RKO (cell line): ENCODE results near the gene COX10.
A peak's percentile ranks its signal among the peaks of the same experiment; 100 is the strongest.
"Not testable (repeated sequence)": the region's sequence is repeated elsewhere in the genome, so short reads cannot be mapped to it uniquely, and the experiment has no call there.

Experiments
- DNase-seq: peaks from one replicate; pipeline ENCODE4 v3.0.0-alpha.2; 2016; ENCODE audit warnings: low spot score

Gene COX10

DNA sequence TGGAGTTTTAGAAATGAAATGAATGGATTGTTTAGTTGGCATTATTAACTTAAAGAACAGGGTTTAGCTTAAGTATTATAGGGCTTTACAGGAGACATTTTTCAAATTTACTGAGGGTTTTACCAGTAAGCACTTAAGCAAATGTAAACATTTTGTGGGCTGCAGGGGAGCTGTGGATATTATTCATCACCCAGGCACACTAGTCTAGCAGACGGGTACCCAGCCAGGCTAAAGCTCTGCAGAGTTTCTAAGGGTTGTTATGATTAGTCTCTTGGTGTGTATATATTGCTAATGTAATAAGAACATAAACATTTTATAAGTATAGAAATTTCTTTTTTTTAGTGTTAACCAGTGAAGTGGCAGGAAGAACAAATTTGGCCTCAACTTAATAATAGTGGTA is 110.6 kb downstream of the COX10 start:
- DNase-seq: not testable (repeated sequence)

DNA sequence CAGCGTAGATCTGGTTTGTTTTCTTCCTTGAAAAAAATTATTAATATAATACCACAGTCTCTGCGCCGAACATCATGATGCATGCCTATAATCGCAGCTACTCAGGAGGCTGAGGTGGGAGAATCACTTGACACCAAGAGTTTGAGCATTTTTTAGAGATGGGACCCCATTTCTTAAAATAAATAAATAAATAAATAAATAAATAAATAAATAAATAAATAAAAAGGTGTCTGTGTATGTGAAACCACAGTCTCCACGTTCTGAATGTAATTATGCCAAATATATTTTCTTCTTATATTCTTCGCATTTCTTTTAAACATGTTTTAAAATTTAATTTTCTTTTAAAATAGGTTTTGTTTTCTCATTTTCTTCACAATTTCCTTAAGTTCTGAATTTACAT is 112.8 kb downstream of the COX10 start:
- not testable (repeated sequence) for DNase-seq

DNA sequence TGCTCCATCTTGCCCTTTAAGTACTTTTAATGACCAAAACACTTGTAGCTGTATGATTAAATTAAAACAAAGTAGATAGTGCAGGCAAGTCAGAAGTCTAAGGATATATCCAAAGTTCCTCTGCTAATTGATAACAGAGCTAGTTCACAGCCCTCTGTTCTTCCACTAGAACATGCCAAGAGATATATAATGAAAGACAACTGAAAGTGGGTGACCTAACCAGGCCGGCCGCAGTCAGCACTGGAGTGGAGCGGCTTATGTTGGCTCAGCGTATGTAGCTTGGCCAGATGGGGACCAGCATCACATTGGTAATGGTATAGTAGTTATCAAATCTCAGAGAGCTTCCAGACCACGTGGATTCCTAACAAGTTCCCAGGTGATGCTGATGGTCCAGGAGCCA is 115.2 kb downstream of the COX10 start:
- DNase-seq: not testable (repeated sequence)

DNA sequence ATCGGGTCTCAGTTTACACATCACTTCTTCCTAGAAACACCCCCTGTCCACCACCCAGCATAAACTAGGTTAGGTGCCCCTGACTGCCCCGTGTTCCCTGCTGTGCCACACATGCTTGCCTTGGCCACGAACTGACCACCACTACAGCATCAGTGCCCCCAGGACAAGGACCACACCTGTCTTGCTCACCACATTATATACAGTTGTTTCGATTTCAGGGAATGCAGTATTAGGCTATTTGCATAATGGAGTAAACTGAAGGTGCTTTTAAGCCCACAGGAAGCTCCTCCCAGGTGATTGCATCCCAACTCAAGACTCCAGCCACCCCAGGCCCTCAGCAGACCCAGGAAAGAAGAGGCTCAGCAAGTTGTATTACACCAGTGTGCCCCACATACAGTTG is 117.1 kb downstream of the COX10 start:
- DNase-seq: not testable (repeated sequence)

DNA sequence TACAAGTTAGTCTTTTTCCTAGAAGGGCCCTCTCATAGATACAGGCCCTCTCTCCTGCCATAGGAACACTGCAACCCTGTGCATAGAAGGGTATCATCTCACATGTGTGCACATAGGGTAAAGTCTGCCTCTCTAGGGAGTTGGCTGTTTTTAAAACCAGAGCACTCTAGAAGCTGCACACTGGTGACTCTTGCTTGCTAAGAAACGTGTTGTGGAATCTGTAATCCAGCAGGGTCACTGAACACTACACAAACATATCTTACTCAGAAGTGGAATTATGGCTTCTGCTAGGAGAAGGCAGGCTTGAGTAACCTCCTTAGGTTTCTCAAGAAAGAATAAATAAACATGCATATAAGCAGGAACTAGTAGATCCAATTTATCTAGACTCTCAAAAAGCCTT is 121.5 kb downstream of the COX10 start:
- not testable (repeated sequence) for DNase-seq

DNA sequence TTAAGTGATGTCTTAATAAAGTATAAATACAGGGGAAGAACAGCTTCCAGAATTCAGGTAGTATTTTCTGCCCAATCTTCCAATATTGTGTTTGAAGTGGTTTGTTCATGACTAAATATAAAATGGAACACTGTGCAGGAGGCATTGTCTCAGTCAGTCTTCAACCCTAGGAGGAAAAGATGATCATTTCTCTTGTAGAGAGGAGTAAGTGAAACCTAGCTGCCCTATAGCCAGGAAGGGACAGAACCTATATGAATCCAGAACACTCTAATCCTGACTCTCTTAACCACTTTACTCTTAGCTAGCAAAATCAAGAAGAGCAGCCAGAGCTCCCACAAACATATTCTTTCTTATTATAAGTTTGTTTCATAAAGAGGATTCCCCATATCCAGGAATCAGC is 122.2 kb downstream of the COX10 start:
- DNase-seq: not testable (repeated sequence)

DNA sequence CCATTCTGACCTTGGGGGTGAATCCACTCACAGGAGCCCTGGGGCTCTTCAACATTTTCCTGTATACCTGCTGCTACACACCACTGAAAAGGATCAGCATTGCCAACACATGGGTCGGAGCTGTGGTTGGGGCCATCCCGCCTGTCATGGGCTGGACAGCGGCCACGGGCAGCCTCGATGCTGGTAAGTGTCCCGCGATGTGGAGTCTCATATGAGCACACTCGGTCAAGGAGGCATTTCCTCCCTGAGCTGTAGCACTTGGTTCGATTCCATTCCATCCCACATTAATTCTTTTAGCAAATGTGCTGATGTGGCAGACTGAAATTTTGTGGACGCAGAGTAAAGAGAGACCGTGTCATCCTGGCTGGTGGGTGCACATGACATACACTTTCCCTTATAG is 122.7 kb downstream of the COX10 start:
- not testable (repeated sequence) for DNase-seq

DNA sequence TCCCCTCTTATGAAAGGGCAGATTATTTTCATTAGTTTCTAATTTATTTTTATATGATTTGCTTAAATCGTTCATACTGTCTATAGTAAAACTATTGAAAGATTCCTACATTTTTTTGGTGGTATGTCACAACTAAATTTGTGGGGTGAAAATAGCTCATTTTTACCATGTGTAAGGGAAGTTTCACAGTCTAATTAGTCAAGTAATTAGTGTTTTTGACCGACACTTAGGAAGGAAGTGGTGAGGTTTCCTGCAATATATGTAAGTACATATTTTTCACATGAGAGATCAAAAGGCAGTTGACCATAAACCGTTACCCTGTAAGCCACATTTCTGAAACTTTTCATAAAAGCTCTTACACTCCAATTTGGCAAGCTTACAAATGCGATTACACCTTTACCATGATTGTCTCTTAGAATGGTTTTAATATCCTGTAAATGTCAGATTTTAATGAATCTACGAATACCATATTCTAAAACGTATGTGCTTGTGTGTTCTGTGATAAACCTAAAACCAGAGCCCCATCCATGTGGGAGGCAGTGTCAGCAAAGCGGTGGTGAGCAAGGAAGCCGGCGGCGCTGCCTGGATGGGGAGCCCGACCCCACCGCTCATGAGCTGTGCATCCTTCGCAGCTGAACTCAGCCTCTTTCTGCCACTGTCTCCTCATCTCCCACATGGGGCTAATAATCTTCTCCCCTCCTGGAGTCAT is 123.5 kb downstream of the COX10 start:
- not testable (repeated sequence) for DNase-seq

DNA sequence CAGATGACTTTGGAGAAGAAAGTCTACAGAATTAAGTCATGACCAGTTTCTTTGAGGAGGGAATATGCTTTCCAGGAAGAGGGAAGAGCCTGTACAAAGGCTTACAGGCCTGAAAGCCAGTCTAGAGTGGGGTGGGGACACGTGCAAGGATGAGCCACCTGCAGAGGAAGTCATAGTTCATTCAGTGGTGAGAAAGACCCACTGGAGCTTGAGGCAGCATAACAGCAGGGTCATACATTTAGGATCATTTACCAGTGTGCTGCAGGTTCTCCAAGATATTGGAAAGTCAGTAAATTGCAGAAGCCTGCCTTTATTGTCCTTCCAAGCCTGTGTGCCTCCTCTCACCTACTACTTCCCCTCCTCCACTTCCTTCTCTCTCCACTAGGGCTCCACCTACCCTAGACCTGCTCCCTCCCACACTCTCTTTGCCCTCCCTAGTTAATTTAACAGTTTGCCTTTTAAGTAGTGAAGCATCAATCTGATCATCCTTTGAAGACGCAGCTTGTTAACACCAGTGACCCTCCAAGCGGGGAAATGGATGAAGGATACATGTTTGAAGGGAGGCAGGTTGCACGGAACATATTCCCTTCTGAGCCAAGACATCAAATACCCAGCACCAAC is 127.2 kb downstream of the COX10 start:
- DNase-seq: no peak

DNA sequence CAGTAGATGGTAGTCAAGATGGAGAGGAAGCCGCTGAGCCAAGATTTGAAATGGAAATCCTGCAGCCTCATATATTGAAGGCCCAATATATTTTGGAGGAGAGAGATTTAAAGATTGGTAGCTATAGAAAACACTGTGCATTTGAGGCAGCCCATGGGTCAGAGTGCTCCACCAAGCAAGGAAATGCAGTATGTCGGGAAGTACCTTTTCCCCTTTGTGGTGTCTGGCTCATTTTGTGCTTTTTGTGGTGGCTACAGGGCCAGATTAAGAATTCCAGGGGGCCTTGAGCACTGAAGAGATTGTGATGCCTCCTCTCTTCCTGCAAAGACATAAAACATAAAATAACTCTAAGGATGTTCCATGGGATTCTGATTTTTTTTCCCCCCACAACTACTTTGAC is 127.8 kb downstream of the COX10 start:
- no peak for DNase-seq

DNA sequence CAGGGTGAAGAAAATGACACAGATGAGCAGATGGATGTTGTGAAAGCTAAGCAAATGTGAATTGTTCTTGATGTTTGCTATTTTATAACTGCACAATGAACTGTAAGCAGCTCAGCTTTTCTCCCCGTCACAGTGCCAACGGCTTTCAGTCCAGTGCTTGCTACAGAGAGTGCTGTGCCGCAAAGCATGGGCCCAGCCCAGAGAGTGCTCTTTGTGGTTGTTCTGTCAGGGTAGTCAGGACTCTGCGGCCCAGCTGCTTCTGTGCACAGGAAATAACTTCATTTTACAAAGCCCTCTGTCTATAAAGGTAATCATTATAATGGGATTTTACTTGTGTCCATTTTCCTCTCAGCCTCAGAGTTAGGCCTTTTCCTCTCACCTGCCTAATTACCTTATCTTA is 128.3 kb downstream of the COX10 start:
- no peak for DNase-seq

DNA sequence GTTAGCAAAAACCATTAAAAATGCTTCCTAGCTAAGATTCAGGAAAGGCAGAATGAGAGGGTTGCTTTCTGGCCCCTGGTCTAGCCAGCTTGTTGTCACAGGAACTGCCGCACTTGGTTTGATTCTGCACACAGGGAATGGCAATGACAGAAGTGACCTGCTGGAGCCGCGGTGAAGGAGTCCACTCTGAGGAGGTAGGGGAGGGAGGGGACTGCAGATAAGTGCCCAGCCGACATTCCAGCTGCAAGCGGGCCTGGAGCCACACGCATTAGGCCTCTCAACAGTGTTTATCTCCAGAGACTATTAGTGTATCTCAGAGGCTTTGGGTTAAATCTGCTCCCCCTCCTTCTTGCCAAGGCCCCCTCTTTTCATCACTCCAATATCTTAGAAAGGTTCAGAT is 128.7 kb downstream of the COX10 start:
- DNase-seq: no peak

DNA sequence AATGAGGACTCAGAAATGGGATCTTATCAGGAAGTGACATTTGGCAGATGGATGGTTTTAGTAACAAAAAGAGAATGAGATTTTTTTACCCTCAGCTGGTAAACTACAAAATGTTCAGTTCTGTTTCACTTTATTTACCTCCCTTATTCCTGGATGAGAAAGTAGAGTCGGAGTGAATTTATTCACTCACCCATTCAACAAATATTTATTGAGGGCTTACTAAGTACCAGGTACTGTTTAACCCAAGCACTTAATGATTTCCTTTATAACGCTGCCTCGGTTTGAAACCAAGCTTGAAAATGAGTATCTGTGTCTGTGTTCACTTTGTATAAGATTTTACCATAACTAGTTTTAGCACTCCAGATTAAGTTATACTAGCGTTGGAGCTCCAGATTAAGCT is 129.3 kb downstream of the COX10 start:
- DNase-seq: no peak

DNA sequence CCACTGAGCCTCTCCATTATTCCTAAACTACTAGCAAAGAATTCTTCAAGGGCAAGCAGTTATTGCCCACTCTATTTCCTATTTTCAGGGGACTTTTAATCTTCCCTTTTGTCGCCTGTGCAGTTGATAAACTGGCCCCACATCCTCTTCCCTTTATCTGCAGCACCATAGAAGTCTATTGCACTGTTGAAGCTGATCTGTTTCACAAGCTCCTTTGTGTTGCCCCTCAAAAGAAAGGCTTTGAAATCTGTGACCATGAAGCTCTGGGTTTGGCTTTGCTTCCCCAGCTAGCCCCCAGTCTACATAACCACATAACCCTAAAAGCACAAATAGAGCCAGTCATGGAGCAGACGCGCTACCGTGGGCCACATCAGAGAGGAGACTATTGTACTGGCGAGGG is 130.3 kb downstream of the COX10 start:
- no peak for DNase-seq

DNA sequence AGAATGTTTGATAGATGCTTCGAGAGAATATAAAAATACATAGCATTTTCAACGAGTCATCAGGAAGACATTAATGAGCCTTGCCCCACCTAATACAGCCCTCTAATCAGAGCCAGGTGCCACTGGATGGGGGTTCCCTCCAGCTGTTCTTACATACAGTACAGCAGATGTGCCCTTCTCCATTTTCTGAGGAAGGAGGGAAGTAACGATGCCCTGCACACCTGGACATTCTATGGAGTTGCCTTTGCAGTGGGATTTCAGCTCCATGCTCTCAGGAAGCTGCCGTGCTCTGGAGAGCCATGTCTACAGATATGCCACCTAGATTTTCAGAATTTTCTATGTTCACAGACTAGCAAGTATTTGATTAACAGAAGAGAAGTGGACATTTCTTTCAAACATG is 131.1 kb downstream of the COX10 start:
- DNase-seq: no peak

DNA sequence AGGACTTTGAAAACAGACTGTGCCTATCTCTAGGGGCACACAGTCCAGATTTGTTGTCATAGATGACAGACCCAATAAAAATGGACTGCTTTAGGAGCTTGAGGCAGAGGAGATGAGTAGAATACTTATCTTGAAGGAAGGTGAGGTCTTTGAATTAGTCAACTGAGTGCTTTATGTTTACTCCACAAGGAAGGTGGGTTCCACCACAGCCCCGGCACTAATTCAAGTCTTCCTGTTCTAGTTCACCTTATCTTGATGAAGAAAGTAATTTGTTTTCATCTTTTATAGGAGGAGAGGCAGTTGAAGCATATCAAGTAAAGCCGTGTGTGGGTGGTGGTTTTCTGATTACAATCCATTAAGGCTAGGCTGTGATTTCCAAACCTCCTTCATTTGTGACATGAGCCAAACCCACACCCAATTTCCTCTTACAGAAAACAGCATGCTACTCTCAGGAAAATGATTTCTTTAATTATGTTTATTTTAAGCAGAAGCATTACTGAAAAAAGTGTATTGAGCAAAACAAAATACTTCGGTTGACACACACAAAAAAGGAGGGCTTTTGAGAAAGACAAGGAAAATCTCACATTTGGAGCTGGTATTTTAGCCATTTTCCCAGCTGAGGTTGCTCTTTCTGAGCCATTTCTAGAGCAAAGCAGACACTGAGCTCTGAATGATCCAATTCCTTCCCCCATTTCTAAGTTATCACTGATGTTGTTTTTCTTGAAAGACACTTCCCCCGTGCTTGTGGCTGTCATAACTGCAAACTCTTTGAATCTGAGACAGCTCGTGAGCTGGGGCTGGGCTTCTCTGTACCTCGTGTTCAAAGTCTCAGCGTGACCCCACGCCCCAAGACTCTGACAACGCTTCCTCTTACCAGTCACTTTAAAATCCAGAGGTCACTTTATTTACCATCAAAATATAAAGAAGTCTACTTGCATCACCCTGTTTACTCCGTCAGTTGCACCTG is 132.0 kb downstream of the COX10 start:
- no peak for DNase-seq

DNA sequence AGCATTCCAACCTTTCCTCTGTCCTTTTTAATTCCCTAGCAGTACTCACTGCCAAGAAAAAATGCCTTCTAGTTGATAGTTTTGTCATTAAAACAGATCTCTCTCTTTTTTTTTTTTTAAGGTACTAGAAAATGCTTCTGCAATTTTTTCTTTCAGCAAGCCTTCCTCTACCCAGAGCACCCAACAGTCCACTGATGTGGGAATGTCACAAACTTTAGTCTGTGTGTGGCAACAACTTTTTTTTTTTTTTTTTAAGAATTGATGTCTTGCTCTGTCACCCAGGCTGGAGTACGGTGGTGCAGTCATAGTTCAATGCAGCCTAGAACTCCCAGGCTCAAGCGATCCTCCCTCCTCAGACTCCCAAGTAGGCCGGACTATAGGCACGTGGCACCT is 132.7 kb downstream of the COX10 start:
- DNase-seq: no peak

DNA sequence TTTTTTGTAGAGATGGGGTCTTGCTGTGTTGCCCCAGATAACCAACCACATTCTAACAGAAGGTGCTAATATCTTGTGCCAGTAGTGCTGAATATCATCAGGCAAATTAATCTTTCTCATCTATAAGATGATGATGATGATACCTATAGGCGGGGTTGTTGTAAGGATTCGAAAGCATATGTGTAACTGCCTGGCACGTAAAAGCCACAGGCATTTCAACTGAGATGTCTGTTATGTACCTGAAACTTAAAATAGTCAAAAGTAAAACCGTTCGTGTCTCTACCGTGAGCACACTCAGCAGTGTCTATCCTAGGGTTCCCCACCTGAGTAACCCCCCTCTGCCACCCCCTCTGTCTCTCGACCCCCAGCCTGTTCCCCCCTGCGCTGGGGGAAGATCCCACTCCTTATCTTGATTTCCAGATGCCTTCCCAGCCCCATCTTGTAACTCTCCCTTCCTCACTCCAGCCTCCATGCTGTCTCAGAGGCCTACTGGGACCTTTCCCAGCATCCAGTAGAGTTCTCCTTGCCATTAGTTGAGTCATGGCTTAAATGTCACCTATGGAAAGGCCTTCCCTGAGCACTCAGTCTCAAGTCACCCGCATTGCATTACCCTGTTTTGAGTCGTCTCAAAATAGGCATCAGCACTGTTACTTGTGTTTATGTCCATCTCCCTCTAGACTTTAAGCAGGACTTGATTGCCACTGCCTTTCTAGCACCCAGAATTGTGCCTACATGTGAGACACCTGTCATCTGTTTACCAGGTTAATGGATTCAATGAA is 133.3 kb downstream of the COX10 start:
- DNase-seq: no peak

DNA sequence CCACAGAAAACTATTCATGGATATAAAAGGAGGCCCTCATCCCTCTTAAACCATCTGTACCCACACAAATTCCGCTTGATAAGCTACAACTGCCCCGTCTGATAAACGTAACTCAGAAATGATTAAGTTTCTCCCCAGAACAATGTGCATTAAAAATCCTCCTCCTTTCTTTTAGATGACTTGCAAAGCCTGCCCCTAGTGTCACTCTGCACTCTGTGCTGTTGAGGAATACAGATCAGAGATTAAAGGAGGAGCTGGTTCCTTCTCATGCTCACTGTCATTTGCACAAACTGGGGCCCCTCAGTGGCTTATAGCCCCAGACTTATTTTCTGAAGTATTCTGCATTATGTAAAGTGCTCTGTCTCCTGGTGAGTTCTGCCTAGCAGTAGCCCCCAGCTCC is 134.1 kb downstream of the COX10 start:
- peak; percentile 11 for DNase-seq

DNA sequence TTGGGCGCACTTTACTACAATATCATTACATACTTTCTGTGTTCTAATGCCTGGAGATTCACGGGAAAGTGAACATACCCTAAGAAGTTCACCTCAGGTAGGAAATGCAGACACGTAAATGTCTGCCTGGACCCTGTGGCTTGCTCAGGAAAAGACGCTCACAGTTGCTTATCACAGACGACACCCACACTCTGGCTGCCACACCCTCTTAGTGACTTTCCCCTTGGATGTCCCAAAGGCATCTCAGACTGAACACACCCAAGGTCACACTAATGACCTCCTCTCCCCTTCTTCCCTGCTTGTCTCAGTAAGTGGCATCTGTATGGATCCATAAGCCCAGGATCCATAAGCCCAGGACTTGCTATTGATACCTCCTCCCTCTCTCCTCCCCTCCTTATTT is 134.8 kb downstream of the COX10 start:
- no peak for DNase-seq

DNA sequence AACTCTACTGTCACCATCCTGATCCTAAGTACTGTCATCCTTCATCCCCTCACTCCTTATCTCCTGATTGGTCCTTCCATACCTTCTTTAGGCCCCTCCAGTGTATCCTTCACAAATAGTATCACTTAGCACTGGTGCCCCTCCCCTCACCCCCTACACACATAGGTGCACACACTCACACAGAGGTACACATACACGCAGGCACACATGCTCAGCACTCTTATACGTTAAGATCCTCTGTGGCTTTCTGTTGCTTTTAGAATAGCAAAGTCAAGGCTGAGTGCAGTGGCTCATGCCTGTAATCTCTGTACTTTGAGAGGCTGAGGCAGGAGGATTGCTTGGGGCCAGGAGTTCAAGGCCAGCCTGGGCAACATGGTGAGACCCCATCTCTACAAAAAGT is 135.2 kb downstream of the COX10 start:
- DNase-seq: no peak

DNA sequence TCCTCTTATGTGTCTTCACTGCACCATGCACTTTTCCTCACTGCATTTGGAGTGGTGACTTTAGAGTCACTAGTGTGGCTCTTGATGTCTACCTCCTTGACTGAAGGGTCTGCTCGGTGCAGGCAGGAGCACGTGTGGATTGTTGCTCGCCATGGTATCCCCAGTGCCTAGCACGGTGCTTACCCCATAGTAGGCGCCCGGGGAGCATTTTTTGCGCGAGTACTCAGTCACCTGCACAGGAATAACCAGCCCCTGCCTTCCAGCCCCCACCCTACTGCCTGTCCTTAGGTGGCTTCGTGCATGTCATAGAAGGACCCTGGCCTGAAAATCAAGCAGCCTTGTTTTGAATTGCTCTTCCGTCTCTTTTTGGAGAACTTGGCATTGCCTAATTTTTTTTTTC is 136.1 kb downstream of the COX10 start:
- no peak for DNase-seq
